ENCODE measurements around the gene PHGDH. TPM values are rescaled to one million over a fixed set of nuclear protein-coding genes. Genes with fewer than 3 reads are reported as not detected.

The PHGDH gene
- total and polyA plus RNA-seq, 2 of the 13 experiments (the other 11 are each of a cell fraction or from before 2014, with no cell fraction given) = 95.8 to 133 TPM

DNA sequence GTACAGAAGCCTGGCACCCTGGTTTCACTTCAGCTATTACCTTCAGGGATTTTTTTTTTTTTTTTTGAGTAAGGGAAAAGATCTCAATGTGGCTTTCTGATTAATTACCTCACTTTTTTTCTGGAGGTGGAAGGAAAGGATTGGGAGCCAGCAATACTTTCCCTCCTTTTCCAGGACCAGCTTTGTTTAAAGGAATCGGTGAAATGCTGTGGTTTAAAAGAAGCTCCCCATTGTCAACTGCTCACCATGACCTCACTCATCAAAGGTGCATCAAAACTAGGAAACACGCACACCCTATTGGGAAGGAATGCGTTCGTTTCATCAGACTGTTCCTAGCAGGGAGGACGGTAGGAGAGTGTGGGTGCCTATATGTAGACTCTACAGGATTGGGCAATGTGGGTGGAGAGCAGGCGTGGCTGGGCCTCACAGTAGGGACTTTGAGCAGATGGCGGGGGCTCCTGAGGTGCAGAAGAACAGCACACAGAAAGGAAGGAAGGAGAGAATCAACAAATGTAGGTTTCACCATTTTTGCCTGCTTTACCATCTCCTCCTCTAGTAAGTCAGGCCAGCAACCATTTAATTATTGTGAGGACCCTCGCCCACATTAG lies 13.0 kb downstream of the PHGDH start (continued):
- TF ChIP-seq, protein P1, sequence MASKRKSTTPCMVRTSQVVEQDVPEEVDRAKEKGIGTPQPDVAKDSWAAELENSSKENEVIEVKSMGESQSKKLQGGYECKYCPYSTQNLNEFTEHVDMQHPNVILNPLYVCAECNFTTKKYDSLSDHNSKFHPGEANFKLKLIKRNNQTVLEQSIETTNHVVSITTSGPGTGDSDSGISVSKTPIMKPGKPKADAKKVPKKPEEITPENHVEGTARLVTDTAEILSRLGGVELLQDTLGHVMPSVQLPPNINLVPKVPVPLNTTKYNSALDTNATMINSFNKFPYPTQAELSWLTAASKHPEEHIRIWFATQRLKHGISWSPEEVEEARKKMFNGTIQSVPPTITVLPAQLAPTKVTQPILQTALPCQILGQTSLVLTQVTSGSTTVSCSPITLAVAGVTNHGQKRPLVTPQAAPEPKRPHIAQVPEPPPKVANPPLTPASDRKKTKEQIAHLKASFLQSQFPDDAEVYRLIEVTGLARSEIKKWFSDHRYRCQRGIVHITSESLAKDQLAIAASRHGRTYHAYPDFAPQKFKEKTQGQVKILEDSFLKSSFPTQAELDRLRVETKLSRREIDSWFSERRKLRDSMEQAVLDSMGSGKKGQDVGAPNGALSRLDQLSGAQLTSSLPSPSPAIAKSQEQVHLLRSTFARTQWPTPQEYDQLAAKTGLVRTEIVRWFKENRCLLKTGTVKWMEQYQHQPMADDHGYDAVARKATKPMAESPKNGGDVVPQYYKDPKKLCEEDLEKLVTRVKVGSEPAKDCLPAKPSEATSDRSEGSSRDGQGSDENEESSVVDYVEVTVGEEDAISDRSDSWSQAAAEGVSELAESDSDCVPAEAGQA (IDR thresholded peaks at IDR 0.05; ENCODE audit: low read depth) = no peak; the same call in 1 of the 2 replicates
- TF ChIP-seq, protein P1 (CRISPR knock-in tag; IDR thresholded peaks at IDR 0.05; ENCODE audit: borderline replicate concordance) = no peak
- TF ChIP-seq, protein P2, sequence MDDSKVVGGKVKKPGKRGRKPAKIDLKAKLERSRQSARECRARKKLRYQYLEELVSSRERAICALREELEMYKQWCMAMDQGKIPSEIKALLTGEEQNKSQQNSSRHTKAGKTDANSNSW (CRISPR knock-in tag; IDR thresholded peaks at IDR 0.05; ENCODE audit: borderline replicate concordance) = no peak
- peak; percentile 36; the same call in 1 of the 2 replicates for TF ChIP-seq SSRP1 (CRISPR knock-in tag; IDR thresholded peaks at IDR 0.05)
- TF ChIP-seq, protein P3, sequence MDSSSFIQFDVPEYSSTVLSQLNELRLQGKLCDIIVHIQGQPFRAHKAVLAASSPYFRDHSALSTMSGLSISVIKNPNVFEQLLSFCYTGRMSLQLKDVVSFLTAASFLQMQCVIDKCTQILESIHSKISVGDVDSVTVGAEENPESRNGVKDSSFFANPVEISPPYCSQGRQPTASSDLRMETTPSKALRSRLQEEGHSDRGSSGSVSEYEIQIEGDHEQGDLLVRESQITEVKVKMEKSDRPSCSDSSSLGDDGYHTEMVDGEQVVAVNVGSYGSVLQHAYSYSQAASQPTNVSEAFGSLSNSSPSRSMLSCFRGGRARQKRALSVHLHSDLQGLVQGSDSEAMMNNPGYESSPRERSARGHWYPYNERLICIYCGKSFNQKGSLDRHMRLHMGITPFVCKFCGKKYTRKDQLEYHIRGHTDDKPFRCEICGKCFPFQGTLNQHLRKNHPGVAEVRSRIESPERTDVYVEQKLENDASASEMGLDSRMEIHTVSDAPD (CRISPR knock-in tag; IDR thresholded peaks at IDR 0.05) = 0 out of 2 replicates have a peak, but pooled peaks have one; percentile 44
- TF ChIP-seq ZNF530 (CRISPR knock-in tag; IDR thresholded peaks at IDR 0.05; ENCODE audit: low read depth) = no peak
- no peak for TF ChIP-seq SRSF9 (IDR thresholded peaks at IDR 0.05; ENCODE audit: borderline replicate concordance, insufficient read depth, low read depth, low read length, poor library complexity, severe bottlenecking)
- no peak for TF ChIP-seq ZNF10 (CRISPR knock-in tag; IDR thresholded peaks at IDR 0.05; ENCODE audit: borderline replicate concordance, low read depth)
- no peak for TF ChIP-seq U2AF2 (IDR thresholded peaks at IDR 0.05; ENCODE audit: low read depth, low read length)
- TF ChIP-seq SP2 (CRISPR knock-in tag; IDR thresholded peaks at IDR 0.05) = no peak
- TF ChIP-seq ATF1 (CRISPR knock-in tag; IDR thresholded peaks at IDR 0.05) = 0 out of 2 replicates have a peak, but pooled peaks have one; percentile 30
- TF ChIP-seq, protein P4, sequence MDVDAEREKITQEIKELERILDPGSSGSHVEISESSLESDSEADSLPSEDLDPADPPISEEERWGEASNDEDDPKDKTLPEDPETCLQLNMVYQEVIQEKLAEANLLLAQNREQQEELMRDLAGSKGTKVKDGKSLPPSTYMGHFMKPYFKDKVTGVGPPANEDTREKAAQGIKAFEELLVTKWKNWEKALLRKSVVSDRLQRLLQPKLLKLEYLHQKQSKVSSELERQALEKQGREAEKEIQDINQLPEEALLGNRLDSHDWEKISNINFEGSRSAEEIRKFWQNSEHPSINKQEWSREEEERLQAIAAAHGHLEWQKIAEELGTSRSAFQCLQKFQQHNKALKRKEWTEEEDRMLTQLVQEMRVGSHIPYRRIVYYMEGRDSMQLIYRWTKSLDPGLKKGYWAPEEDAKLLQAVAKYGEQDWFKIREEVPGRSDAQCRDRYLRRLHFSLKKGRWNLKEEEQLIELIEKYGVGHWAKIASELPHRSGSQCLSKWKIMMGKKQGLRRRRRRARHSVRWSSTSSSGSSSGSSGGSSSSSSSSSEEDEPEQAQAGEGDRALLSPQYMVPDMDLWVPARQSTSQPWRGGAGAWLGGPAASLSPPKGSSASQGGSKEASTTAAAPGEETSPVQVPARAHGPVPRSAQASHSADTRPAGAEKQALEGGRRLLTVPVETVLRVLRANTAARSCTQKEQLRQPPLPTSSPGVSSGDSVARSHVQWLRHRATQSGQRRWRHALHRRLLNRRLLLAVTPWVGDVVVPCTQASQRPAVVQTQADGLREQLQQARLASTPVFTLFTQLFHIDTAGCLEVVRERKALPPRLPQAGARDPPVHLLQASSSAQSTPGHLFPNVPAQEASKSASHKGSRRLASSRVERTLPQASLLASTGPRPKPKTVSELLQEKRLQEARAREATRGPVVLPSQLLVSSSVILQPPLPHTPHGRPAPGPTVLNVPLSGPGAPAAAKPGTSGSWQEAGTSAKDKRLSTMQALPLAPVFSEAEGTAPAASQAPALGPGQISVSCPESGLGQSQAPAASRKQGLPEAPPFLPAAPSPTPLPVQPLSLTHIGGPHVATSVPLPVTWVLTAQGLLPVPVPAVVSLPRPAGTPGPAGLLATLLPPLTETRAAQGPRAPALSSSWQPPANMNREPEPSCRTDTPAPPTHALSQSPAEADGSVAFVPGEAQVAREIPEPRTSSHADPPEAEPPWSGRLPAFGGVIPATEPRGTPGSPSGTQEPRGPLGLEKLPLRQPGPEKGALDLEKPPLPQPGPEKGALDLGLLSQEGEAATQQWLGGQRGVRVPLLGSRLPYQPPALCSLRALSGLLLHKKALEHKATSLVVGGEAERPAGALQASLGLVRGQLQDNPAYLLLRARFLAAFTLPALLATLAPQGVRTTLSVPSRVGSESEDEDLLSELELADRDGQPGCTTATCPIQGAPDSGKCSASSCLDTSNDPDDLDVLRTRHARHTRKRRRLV (CRISPR knock-in tag; IDR thresholded peaks at IDR 0.05) = no peak
- TF ChIP-seq, protein P5, sequence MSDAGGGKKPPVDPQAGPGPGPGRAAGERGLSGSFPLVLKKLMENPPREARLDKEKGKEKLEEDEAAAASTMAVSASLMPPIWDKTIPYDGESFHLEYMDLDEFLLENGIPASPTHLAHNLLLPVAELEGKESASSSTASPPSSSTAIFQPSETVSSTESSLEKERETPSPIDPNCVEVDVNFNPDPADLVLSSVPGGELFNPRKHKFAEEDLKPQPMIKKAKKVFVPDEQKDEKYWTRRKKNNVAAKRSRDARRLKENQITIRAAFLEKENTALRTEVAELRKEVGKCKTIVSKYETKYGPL (CRISPR knock-in tag; IDR thresholded peaks at IDR 0.05) = no peak
- no peak for TF ChIP-seq STAT5B (CRISPR knock-in tag; IDR thresholded peaks at IDR 0.05)
- TF ChIP-seq ZNF124 (CRISPR knock-in tag; IDR thresholded peaks at IDR 0.05) = no peak
- peak; percentile 48; the same call in 1 of the 2 replicates for TF ChIP-seq CREB1 (IDR thresholded peaks at IDR 0.05)
- peak; percentile 76 for TF ChIP-seq CREB1 (CRISPR knock-in tag; IDR thresholded peaks at IDR 0.05)

Data from HepG2 (cell line).